Measurements from ENCODE around the gene HUNK.
"Not testable (repeated sequence)": the region's sequence is repeated elsewhere in the genome, so short reads cannot be mapped to it uniquely, and the experiment has no call there.

Gene HUNK

DNA sequence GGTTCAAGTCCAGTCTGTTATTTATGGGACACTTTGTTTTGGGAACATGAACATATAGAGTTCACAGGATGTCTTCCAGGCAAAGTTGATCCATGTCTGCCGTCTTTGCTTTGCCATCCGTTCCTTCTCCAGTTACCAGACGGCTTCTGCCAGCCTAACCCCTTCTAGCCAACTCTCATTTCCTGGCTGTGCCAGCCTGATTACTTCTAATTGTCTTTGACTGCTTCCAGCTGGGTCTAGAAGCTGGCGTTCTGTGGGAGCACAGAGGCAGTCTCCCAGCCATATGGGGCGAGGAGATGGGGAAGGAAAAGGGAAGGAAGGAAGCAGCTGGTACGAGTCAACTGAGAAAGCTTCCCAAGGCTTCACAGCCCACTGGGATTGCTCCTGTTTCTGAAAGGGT lies 3.1 kb upstream of the HUNK start:
- Histone ChIP-seq H3K4me3 (ENCODE audit: low read length in 2 of 2) (no peak overlapping the region), H3K27me3 (ENCODE audit: control insufficient read depth in 2 of 2, insufficient read depth in 2 of 2, low read length in 2 of 2) (peaks cover 0 to 3% of the 10 kb centered on the region in 2 donors), H3K27ac (ENCODE audit: low read depth in 2 of 2, low read length in 2 of 2) (no peak overlapping the region), H3K36me3 (ENCODE audit: control insufficient read depth in 2 of 2, insufficient read depth in 2 of 2, low read length in 2 of 2) (no peaks in the 10 kb centered on the region), H3K4me1 (ENCODE audit: control insufficient read depth in 2 of 2, insufficient read depth in 2 of 2, low read length in 2 of 2) (peaks cover 7 to 15% of the 10 kb centered on the region in 2 donors), H3K9ac (ENCODE audit: low read depth in 1 of 2, low read length in 2 of 2) (no peak overlapping the region), H3K9me3 (ENCODE audit: control insufficient read depth in 2 of 2, low read length in 2 of 2) (no peaks in the 10 kb centered on the region)

DNA sequence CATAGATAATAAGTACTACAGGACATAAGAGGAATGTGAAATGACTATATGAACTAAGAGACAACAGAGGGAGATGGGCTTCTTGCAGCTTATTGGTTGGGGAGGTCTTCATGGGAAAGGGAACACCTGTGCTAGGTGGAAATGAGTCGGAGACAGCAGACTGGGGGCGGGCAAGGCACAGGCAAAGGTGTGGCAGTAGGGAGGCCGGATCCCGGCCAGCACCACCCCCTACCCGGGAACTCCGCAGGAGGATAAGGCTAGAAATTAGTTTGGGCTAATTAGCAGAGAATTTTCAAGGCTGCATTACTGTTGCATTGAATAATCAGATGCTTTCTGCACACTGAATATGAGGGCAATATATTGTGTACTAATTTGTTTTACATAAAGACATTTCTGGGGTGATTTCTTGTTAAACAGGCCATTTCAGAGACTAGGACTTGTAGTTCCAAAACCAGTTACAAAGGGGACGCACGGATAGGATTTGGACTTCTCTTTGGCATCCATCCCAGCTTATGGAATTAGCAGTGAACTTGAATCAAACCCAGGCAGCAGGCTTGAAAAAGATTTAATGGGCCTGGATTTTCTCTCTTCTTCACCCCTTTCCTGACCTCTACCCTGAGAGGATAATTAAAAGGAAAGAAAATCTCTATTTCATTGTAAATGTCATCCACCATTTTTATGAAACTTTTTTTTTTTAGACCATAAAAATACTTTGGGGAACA lies 2.2 kb upstream of the HUNK start:
- Histone ChIP-seq H3K4me1 (ENCODE audit: control insufficient read depth in 2 of 2, insufficient read depth in 2 of 2, low read length in 2 of 2) (peaks cover 12 to 23% of the 10 kb centered on the region in 2 donors), H3K27me3 (ENCODE audit: control insufficient read depth in 2 of 2, insufficient read depth in 2 of 2, low read length in 2 of 2) (peaks cover 0 to 3% of the 10 kb centered on the region in 2 donors), H3K36me3 (ENCODE audit: control insufficient read depth in 2 of 2, insufficient read depth in 2 of 2, low read length in 2 of 2) (no peaks in the 10 kb centered on the region), H3K9ac (ENCODE audit: low read depth in 1 of 2, low read length in 2 of 2) (no peak overlapping the region), H3K9me3 (ENCODE audit: control insufficient read depth in 2 of 2, low read length in 2 of 2) (no peaks in the 10 kb centered on the region), H3K27ac (ENCODE audit: low read depth in 2 of 2, low read length in 2 of 2) (no peak overlapping the region), H3K4me3 (ENCODE audit: low read length in 2 of 2) (no peak overlapping the region)

- not testable (repeated sequence) for H3K4me3 ChIP-seq (ENCODE audit: low read length in 2 of 2); H3K36me3 ChIP-seq (ENCODE audit: control insufficient read depth in 2 of 2, insufficient read depth in 2 of 2, low read length in 2 of 2); H3K9me3 ChIP-seq (ENCODE audit: control insufficient read depth in 2 of 2, low read length in 2 of 2); H3K27me3 ChIP-seq (ENCODE audit: control insufficient read depth in 2 of 2, insufficient read depth in 2 of 2, low read length in 2 of 2); H3K9ac ChIP-seq (ENCODE audit: low read depth in 1 of 2, low read length in 2 of 2); H3K27ac ChIP-seq (ENCODE audit: low read depth in 2 of 2, low read length in 2 of 2)
- H3K4me1 ChIP-seq (ENCODE audit: control insufficient read depth in 2 of 2, insufficient read depth in 2 of 2, low read length in 2 of 2): peaks cover 14 to 20% of the 10 kb centered on the region in 2 donors
Observed at GRCh38 chr21:31871371-31871770, 1.4 kb upstream of the HUNK start.

DNA sequence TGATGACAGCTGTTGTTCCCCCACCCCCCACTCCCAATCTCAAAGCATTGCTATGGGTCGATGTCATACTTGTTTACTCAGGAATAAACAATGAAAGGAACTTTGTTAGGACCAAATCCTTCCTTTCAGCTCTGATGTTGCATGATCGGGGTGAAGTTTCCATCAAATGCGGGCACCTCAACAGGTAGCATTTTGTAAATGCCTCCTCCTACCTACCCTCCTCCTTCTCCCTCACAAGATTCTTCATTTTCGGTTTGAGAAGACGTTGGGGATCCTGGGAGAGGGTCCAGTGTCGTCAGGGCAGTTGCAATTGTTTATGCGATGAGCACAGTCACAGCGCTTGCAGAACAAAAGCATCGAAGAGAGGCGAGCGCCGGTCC lies 758 bp upstream of the HUNK start:
- Histone ChIP-seq H3K36me3 (ENCODE audit: control insufficient read depth in 2 of 2, insufficient read depth in 2 of 2, low read length in 2 of 2) (no peaks in the 10 kb centered on the region), H3K9me3 (ENCODE audit: control insufficient read depth in 2 of 2, low read length in 2 of 2) (no peaks in the 10 kb centered on the region), H3K27me3 (ENCODE audit: control insufficient read depth in 2 of 2, insufficient read depth in 2 of 2, low read length in 2 of 2) (peaks cover 0 to 3% of the 10 kb centered on the region in 2 donors), H3K9ac (ENCODE audit: low read depth in 1 of 2, low read length in 2 of 2) (peak overlapping the region; percentile 17 to 75), H3K27ac (ENCODE audit: low read depth in 2 of 2, low read length in 2 of 2) (no peak overlapping the region), H3K4me1 (ENCODE audit: control insufficient read depth in 2 of 2, insufficient read depth in 2 of 2, low read length in 2 of 2) (peaks cover 14 to 20% of the 10 kb centered on the region in 2 donors), H3K4me3 (ENCODE audit: low read length in 2 of 2) (peak overlapping the region; percentile 71 to 74)

GRCh38 chr21:31873275-31873695 lies 465 bp downstream of the HUNK start:
- peaks cover 14 to 20% of the 10 kb centered on the region in 2 donors for H3K4me1 ChIP-seq (ENCODE audit: control insufficient read depth in 2 of 2, insufficient read depth in 2 of 2, low read length in 2 of 2)
- peak overlapping the region; percentile 63 to 66 for H3K27ac ChIP-seq (ENCODE audit: low read depth in 2 of 2, low read length in 2 of 2)
- H3K9ac ChIP-seq (ENCODE audit: low read depth in 1 of 2, low read length in 2 of 2): peak overlapping the region in 1 of 2 donors; percentile 75
- H3K36me3 ChIP-seq (ENCODE audit: control insufficient read depth in 2 of 2, insufficient read depth in 2 of 2, low read length in 2 of 2): no peaks in the 10 kb centered on the region
- no peaks in the 10 kb centered on the region for H3K9me3 ChIP-seq (ENCODE audit: control insufficient read depth in 2 of 2, low read length in 2 of 2)
- H3K27me3 ChIP-seq (ENCODE audit: control insufficient read depth in 2 of 2, insufficient read depth in 2 of 2, low read length in 2 of 2): peaks cover 0 to 3% of the 10 kb centered on the region in 2 donors
- peak overlapping the region; percentile 71 to 74 for H3K4me3 ChIP-seq (ENCODE audit: low read length in 2 of 2)

DNA sequence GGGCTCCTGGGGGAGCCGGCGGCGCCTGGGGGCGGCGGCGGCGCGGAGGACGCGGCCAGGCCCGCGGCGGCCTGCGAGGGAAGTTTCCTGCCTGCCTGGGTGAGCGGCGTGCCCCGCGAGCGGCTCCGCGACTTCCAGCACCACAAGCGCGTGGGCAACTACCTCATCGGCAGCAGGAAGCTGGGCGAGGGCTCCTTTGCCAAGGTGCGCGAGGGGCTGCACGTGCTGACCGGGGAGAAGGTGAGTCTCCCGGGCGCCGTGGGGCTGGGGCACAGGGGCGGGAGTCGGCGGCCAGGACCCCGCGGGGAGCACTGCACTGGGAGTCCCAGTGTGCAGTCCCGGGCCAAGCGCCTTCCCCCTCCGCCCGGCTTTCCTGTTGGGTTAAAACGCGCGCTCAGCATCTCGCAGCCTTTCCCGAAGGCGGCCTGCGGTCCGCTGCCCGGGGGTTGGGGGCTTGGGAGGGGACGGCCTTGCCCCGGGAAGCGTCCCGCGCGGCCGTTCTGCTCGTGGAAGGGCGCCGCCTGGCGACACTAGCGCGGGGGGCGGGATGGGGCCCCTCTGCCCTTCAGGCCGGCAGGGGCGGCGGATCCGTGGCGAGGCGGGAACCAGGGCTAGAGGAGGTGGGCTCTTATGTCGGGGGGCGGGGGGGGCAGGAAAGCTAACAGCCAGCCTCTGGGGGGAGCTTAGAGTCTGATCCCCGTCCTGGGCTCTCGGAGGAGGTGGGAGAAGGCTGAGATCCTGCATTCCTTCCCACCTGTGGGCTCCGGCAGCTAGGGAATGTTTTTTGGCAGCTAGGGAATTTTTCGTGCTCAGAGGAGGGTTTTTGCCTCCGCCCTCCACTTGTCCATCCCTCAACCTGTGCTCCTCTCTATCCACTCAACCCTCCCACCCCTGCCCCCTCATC lies 1.1 kb downstream of the HUNK start:
- peaks cover 0 to 3% of the 10 kb centered on the region in 2 donors for H3K27me3 ChIP-seq (ENCODE audit: control insufficient read depth in 2 of 2, insufficient read depth in 2 of 2, low read length in 2 of 2)
- H3K4me1 ChIP-seq (ENCODE audit: control insufficient read depth in 2 of 2, insufficient read depth in 2 of 2, low read length in 2 of 2): peaks cover 14 to 20% of the 10 kb centered on the region in 2 donors
- H3K36me3 ChIP-seq (ENCODE audit: control insufficient read depth in 2 of 2, insufficient read depth in 2 of 2, low read length in 2 of 2): no peaks in the 10 kb centered on the region
- peak overlapping the region in 1 of 2 donors; percentile 75 for H3K9ac ChIP-seq (ENCODE audit: low read depth in 1 of 2, low read length in 2 of 2)
- H3K4me3 ChIP-seq (ENCODE audit: low read length in 2 of 2): peak overlapping the region; percentile 65 to 74
- H3K9me3 ChIP-seq (ENCODE audit: control insufficient read depth in 2 of 2, low read length in 2 of 2): no peaks in the 10 kb centered on the region
- peak overlapping the region; percentile 43 to 64 for H3K27ac ChIP-seq (ENCODE audit: low read depth in 2 of 2, low read length in 2 of 2)

DNA sequence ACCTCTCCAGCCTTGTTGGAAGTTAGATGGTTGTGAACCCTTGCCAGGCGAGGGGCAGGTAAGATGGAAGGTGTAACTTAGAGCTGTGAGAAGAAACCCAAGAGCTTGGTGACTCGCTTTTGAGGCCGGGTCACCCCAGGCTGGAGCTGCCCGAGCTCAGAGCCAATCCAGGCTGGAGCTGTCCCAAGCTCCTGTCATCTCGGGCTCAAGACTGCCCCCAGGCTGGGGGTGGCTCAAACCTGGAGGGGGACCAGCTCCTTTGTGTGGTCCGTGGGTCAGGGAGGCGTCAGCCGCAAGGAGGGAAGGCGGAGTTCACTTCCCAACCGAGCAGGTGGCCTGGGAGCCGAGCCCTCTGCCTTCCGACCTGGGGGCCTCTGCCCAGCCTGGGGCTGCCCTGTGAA lies 2.0 kb downstream of the HUNK start:
- peak overlapping the region; percentile 52 to 75 for H3K9ac ChIP-seq (ENCODE audit: low read depth in 1 of 2, low read length in 2 of 2)
- peak overlapping the region; percentile 65 to 74 for H3K4me3 ChIP-seq (ENCODE audit: low read length in 2 of 2)
- peak overlapping the region in 1 of 2 donors; percentile 44 for H3K27ac ChIP-seq (ENCODE audit: low read depth in 2 of 2, low read length in 2 of 2)
- H3K36me3 ChIP-seq (ENCODE audit: control insufficient read depth in 2 of 2, insufficient read depth in 2 of 2, low read length in 2 of 2): no peaks in the 10 kb centered on the region
- peaks cover 14 to 20% of the 10 kb centered on the region in 2 donors for H3K4me1 ChIP-seq (ENCODE audit: control insufficient read depth in 2 of 2, insufficient read depth in 2 of 2, low read length in 2 of 2)
- no peaks in the 10 kb centered on the region for H3K9me3 ChIP-seq (ENCODE audit: control insufficient read depth in 2 of 2, low read length in 2 of 2)
- peaks cover 0 to 3% of the 10 kb centered on the region in 2 donors for H3K27me3 ChIP-seq (ENCODE audit: control insufficient read depth in 2 of 2, insufficient read depth in 2 of 2, low read length in 2 of 2)

DNA sequence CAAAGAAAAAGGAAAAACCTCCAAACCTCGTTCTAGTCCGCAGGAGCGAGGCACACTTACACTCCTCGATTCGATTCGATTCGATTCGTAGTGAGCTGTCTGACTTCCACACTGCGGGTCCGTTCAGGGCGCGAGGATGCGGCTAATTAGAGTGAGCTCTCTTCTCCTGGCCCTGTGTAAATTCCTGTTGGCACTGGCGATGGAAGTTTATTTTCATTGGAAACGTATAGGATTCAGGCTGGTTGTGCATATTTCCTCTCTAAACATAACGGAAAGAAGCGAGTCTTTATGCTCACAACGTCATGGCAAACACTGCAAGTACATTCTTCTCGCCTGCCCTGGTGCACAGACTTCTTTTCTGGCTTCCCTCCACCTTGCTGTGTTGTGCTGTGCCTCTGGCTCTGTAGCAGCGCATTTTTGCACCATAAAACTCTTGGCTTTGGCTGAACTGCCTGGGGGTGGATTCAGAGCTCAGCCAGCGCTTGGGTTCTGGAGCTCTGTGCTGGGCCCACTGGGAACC lies 2.7 kb downstream of the HUNK start:
- Histone ChIP-seq H3K9ac (ENCODE audit: low read depth in 1 of 2, low read length in 2 of 2) (no peak overlapping the region), H3K4me1 (ENCODE audit: control insufficient read depth in 2 of 2, insufficient read depth in 2 of 2, low read length in 2 of 2) (peaks cover 14 to 20% of the 10 kb centered on the region in 2 donors), H3K27me3 (ENCODE audit: control insufficient read depth in 2 of 2, insufficient read depth in 2 of 2, low read length in 2 of 2) (peaks cover 0 to 3% of the 10 kb centered on the region in 2 donors), H3K4me3 (ENCODE audit: low read length in 2 of 2) (peak overlapping the region in 1 of 2 donors; percentile 65), H3K9me3 (ENCODE audit: control insufficient read depth in 2 of 2, low read length in 2 of 2) (no peaks in the 10 kb centered on the region), H3K36me3 (ENCODE audit: control insufficient read depth in 2 of 2, insufficient read depth in 2 of 2, low read length in 2 of 2) (no peaks in the 10 kb centered on the region), H3K27ac (ENCODE audit: low read depth in 2 of 2, low read length in 2 of 2) (no peak overlapping the region)

GRCh38 chr21:31877463-31877957 lies 4.7 kb downstream of the HUNK start:
- Histone ChIP-seq H3K9ac (ENCODE audit: low read depth in 1 of 2, low read length in 2 of 2) (no peak overlapping the region), H3K4me1 (ENCODE audit: control insufficient read depth in 2 of 2, insufficient read depth in 2 of 2, low read length in 2 of 2) (peaks cover 7 to 12% of the 10 kb centered on the region in 2 donors), H3K27me3 (ENCODE audit: control insufficient read depth in 2 of 2, insufficient read depth in 2 of 2, low read length in 2 of 2) (no peaks in the 10 kb centered on the region), H3K36me3 (ENCODE audit: control insufficient read depth in 2 of 2, insufficient read depth in 2 of 2, low read length in 2 of 2) (no peaks in the 10 kb centered on the region), H3K9me3 (ENCODE audit: control insufficient read depth in 2 of 2, low read length in 2 of 2) (no peaks in the 10 kb centered on the region), H3K27ac (ENCODE audit: low read depth in 2 of 2, low read length in 2 of 2) (no peak overlapping the region), H3K4me3 (ENCODE audit: low read length in 2 of 2) (no peak overlapping the region)

DNA sequence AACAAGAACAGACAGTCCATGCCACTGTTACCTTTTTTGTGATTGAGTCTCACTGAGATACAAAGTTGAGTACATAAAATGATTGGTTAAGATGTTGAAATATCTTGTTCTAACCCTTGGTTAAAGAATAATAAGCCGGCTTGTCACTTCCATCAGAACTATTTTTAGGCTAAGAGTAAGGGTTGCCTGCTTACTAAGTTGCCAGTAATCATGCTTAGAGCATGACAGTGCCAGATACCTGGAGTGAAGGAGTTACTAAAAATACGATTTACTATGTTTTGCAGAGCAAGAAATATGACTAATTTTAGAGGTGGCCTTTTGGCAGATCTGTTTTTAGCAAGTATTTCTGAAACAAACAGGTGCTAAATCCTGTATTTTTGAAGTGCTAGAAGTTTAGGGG lies 6.0 kb downstream of the HUNK start:
- Histone ChIP-seq H3K27me3 (ENCODE audit: control insufficient read depth in 2 of 2, insufficient read depth in 2 of 2, low read length in 2 of 2) (no peaks in the 10 kb centered on the region), H3K27ac (ENCODE audit: low read depth in 2 of 2, low read length in 2 of 2) (no peak overlapping the region), H3K9me3 (ENCODE audit: control insufficient read depth in 2 of 2, low read length in 2 of 2) (no peaks in the 10 kb centered on the region), H3K36me3 (ENCODE audit: control insufficient read depth in 2 of 2, insufficient read depth in 2 of 2, low read length in 2 of 2) (no peaks in the 10 kb centered on the region), H3K4me1 (ENCODE audit: control insufficient read depth in 2 of 2, insufficient read depth in 2 of 2, low read length in 2 of 2) (peaks cover 7 to 12% of the 10 kb centered on the region in 2 donors), H3K4me3 (ENCODE audit: low read length in 2 of 2) (no peak overlapping the region), H3K9ac (ENCODE audit: low read depth in 1 of 2, low read length in 2 of 2) (no peak overlapping the region)
